ENCODE data around the gene DMAC2L. TPM values are rescaled to one million over a fixed set of nuclear protein-coding genes. Genes with fewer than 3 reads are reported as not detected.

DMAC2L gene
- total RNA-seq, 1 experiment from 2014 or later: 14.0 TPM

DNA sequence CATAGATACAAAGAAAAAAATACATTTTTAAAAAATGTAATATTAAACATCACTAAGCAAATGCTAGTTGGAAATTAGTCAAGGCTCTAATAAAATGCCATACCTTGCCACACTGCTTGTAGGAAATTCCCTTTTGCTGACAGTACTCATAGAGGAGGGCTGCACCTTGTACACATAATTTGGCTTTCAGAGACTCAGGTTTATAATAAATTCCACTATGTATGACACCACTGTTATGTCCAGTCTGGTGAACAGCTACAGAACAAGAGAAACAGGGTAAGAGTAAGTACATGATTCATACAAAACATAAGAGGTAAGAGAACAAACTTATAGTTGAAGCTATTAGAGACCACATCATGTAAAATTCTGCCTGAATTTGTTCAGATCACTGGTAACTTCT, 10.2 kb upstream of the DMAC2L start:
- Histone ChIP-seq H3K36me3 (ENCODE audit: control insufficient read depth, insufficient read depth, low read length) (no peaks in the 10 kb centered on the region; the same call in 1 of the 2 replicates), H3K4me3 (ENCODE audit: low read depth in 2 of 2, low read length in 2 of 2) (no peak overlapping the region), H3K9me3 (ENCODE audit: control insufficient read depth, insufficient read depth, low read depth, low read length) (no peaks in the 10 kb centered on the region), H3K27me3 (ENCODE audit: control insufficient read depth, insufficient read depth, low read length) (no peaks in the 10 kb centered on the region), H3K4me1 (ENCODE audit: control insufficient read depth, insufficient read depth, low read length) (no peaks in the 10 kb centered on the region), H3K27ac (ENCODE audit: low read length) (no peak overlapping the region)
- no peak for ATAC-seq
- no TSS peak for BruUV-seq (replicated peaks)
- TF ChIP-seq, protein P1, sequence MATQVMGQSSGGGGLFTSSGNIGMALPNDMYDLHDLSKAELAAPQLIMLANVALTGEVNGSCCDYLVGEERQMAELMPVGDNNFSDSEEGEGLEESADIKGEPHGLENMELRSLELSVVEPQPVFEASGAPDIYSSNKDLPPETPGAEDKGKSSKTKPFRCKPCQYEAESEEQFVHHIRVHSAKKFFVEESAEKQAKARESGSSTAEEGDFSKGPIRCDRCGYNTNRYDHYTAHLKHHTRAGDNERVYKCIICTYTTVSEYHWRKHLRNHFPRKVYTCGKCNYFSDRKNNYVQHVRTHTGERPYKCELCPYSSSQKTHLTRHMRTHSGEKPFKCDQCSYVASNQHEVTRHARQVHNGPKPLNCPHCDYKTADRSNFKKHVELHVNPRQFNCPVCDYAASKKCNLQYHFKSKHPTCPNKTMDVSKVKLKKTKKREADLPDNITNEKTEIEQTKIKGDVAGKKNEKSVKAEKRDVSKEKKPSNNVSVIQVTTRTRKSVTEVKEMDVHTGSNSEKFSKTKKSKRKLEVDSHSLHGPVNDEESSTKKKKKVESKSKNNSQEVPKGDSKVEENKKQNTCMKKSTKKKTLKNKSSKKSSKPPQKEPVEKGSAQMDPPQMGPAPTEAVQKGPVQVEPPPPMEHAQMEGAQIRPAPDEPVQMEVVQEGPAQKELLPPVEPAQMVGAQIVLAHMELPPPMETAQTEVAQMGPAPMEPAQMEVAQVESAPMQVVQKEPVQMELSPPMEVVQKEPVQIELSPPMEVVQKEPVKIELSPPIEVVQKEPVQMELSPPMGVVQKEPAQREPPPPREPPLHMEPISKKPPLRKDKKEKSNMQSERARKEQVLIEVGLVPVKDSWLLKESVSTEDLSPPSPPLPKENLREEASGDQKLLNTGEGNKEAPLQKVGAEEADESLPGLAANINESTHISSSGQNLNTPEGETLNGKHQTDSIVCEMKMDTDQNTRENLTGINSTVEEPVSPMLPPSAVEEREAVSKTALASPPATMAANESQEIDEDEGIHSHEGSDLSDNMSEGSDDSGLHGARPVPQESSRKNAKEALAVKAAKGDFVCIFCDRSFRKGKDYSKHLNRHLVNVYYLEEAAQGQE (IDR thresholded peaks at IDR 0.05; ENCODE audit: insufficient read depth in 1 of 2, low read depth in 2 of 2, low read length in 1 of 2): no peak
- TF ChIP-seq SIN3A (IDR thresholded peaks at IDR 0.05; ENCODE audit: borderline replicate concordance, insufficient read depth, low read depth, low read length) (no peak), TCF7L2 (IDR thresholded peaks at IDR 0.05; ENCODE audit: low read depth, low read length) (no peak), POLR2AphosphoS5 (IDR thresholded peaks at IDR 0.05; ENCODE audit: low read depth, low read length) (no peak)
- TF ChIP-seq, protein P2, sequence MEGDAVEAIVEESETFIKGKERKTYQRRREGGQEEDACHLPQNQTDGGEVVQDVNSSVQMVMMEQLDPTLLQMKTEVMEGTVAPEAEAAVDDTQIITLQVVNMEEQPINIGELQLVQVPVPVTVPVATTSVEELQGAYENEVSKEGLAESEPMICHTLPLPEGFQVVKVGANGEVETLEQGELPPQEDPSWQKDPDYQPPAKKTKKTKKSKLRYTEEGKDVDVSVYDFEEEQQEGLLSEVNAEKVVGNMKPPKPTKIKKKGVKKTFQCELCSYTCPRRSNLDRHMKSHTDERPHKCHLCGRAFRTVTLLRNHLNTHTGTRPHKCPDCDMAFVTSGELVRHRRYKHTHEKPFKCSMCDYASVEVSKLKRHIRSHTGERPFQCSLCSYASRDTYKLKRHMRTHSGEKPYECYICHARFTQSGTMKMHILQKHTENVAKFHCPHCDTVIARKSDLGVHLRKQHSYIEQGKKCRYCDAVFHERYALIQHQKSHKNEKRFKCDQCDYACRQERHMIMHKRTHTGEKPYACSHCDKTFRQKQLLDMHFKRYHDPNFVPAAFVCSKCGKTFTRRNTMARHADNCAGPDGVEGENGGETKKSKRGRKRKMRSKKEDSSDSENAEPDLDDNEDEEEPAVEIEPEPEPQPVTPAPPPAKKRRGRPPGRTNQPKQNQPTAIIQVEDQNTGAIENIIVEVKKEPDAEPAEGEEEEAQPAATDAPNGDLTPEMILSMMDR (IDR thresholded peaks at IDR 0.05): no peak
- CTCF ChIA-PET: interaction anchor here (0.6 kb wide), 1 partner anchor 25 kb away, joined by 4 read pairs; no protein-coding TSS in a partner anchor
- intact Hi-C loops (cut with micrococcal nuclease; ENCODE audit: unreplicated experiment) (no loop called here), in situ Hi-C loops (cut with HindIII; ENCODE audit: low pct_unique_long_range_greater_than_20kb, low sequenced_read_pairs) (no loop called here)
- POLR2A ChIA-PET: no interaction called here
- DNase-seq (ENCODE audit: low read depth, low spot score): no peak

DNA sequence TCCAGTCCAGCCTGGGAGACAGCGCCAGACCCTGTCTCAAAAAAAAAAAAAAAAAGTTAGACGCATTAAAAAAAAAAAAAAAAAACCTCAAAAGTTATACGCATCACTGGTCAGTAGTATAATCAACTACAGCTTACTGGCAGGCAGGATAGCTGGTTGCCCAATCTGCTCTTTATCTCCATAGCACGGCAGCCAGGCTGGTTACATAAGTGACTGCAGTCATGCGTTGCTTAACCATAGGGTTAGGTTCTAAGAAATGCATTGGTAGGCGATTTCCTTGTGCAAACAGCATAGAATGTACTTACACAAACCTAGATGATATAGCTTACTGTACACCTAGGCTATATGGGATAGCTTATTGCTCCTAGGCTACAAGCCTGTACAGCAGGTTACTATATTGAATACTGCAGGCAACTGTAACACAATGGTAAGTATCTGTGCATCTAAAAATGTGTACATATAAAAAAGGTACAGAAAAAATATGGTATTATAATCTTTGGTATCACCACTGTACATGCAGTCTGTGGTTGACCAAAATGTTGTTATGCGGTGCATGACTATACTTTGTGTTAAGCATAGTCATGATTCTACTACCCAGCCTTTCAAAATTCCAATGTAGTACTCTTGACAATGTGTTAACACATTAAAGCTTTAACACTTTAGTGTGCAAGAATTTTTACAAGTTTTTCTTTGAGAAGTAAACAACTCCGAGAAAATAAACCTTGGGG, 8.2 kb upstream of the DMAC2L start:
- DNase-seq (ENCODE audit: low read depth, low spot score) (no peak), ATAC-seq (no peak)
- Histone ChIP-seq H3K4me3 (ENCODE audit: low read depth in 2 of 2, low read length in 2 of 2) (no peak overlapping the region), H3K36me3 (ENCODE audit: control insufficient read depth, insufficient read depth, low read length) (no peaks in the 10 kb centered on the region; the same call in 1 of the 2 replicates), H3K27me3 (ENCODE audit: control insufficient read depth, insufficient read depth, low read length) (no peaks in the 10 kb centered on the region), H3K4me1 (ENCODE audit: control insufficient read depth, insufficient read depth, low read length) (no peaks in the 10 kb centered on the region), H3K9me3 (ENCODE audit: control insufficient read depth, insufficient read depth, low read depth, low read length) (no peaks in the 10 kb centered on the region), H3K27ac (ENCODE audit: low read length) (no peak overlapping the region)
- intact Hi-C loops (cut with micrococcal nuclease; ENCODE audit: unreplicated experiment) (no loop called here), in situ Hi-C loops (cut with HindIII; ENCODE audit: low pct_unique_long_range_greater_than_20kb, low sequenced_read_pairs) (no loop called here)
- ChIA-PET POLR2A (no interaction called here), CTCF (interaction anchor here (0.6 kb wide), 1 partner anchor 20 kb away, joined by 5 read pairs; no protein-coding TSS in a partner anchor)
- no TSS peak for BruUV-seq (replicated peaks)
- no peak for TF ChIP-seq POLR2AphosphoS5 (IDR thresholded peaks at IDR 0.05; ENCODE audit: low read depth, low read length)
- TF ChIP-seq, protein P1 (IDR thresholded peaks at IDR 0.05; ENCODE audit: insufficient read depth in 1 of 2, low read depth in 2 of 2, low read length in 1 of 2): no peak
- TF ChIP-seq, protein P2 (IDR thresholded peaks at IDR 0.05): no peak
- no peak for TF ChIP-seq SIN3A (IDR thresholded peaks at IDR 0.05; ENCODE audit: borderline replicate concordance, insufficient read depth, low read depth, low read length)
- no peak for TF ChIP-seq TCF7L2 (IDR thresholded peaks at IDR 0.05; ENCODE audit: low read depth, low read length)
